HG02852 (cell line): ENCODE measurements around the gene BCOR.

ENCODE experiments used
- ATAC-seq: cut with Tn5 transposase; IDR thresholded peaks from one replicate; pipeline ENCODE4 v1.9.1; 2021; ENCODE audit warnings: mild to moderate bottlenecking, moderate library complexity; ENCODE audit not compliant: unreplicated experiment

BCOR gene

DNA sequence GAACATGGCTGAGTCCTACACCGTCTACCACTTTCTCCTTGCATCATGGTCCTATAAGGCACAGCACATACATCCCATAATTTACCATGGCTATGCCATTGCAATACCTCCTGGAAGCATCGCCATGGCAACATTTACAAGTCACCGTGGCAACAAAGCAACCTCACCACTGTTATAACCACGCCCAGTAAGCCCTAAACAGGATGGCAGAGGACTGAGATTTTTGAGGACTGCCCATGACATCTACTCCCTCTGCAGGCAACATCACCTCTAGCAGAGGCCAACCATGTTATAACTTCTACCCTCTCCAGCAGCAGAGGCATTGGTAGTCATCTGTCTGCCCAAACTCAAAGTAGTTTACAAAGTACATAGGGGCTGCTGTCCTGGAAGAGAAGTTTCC lies 29.7 kb downstream of the BCOR start:
- ATAC-seq = no peak

DNA sequence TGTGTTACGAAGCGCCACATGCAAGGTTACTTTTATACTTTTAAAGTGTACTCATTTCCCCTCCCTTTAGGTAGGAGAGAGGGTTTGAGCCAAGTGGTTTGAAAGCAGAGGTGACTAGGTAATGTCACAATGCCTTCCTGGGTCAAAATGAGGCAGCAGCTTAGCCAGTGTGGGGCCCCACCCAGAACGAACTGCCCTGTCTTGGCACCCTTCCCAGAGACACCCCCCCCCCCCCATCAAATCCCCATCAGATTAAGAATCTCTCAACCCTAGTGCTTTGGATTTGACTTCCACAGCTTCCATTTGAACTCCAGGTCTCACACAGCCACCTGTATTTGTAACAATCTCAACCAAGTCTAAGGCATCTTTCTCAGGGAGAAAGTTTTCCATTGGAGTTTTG lies 31.1 kb downstream of the BCOR start:
- ATAC-seq = no peak

DNA sequence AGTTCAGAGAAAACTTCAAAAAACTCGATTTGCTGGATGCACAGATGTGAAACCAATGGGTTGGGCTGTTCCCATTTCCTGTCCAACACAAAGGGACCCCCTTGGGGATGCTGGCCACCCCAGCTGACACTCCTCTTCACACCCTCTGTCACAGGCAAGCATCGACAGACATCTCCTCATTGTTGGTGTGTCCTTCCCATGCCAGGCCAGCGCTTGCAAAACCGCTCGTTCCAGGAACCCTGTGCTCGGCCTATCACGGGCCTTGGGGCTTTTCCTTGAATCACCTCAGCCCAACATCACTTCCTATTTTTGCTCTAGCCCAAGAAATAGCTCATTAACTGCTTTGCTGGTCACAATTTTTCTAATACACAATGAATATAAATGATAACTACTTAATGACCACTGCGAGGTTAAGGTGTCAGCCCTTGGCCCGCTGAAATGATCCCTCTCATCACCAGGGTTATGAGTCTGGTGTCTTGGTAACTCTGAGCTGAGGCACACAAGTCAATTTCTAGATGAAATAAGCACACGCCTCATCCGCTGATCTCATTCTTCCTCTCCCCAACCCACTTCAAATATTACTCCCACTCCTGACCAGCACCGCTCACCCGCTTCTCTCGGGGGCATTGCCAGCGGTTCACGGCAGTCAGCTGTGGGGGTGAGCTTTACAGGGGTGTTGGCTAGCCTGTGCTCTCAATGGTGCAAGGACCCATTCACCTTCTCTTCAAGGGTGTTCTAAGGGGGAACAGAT lies 32.3 kb downstream of the BCOR start:
- ATAC-seq = no peak

DNA sequence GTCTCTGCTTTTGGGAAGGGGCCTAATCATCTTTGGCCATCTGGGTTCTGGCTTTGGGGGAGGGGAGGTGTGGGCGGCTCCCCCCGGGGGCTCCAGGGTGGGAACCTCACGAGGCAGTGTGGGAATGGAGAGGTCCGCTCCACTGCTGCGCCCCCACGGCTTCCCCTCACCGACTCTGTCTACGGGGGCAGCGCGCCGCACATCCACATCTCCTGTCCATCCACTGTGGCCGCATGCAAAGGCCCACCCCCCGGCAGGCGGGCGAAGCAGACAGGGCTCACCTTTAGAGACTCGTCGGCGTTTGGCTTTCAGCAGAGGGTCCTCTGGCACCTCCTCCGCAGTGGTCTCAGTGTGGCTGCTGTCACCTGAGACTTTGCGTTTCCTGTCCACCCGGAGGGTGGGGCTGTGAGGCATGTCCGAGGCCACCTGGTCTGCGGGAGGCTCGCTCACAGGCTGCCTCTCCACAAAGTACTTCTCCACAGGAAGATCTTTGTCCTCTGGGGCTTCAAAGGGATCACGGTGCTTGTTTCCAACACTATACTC lies 33.6 kb downstream of the BCOR start:
- no peak for ATAC-seq

DNA sequence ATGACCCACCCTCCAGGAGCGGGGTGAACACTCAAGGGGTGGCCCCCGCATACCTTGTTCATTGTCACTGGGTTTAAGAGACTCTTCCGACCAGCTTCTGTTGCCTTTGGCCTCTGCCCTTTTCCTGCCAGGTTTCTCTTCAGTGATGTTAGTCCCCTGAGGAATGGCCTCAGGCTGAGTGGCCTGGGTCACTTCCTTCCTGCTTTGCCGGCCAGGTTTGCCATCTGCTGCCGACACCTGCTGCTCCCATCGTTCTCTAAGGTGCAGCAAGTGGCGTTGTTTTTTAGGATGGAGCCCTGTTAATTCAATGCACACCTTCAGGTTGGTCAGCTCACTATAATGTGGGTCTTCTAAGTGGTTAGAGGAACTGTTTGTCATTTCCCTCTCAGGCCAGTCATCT lies 34.2 kb downstream of the BCOR start:
- no peak for ATAC-seq

DNA sequence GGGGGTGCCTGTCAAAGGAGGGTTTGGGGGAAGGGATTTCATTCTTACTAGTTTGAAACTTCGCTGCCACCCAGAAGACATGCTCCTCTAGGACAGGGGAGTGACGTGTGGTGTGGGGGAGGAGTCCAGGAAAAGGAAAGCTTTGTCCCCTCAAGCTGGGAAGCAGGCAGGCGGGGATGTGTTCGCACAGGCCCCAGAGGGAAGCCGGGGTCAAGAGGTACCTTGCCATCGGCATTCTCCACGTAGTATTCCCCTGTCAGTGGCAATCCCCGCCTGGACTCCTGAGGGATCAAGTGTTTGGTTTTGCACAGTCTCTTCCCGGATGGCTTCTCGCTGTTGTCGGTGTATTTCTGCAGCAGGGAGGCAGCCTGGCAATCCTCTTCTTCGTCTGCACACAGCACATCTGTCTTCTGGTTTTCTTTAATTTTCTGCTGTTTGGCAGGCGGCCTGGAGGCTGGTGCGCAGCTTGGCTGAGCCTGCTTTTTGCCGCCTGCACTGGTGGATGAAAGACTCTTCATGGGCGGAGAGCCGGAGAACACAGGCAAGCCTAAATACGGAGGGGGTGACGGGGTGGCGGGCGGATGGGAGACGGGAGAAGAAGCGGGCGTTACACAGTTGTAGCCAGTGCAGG lies 35.1 kb downstream of the BCOR start:
- ATAC-seq = no peak

DNA sequence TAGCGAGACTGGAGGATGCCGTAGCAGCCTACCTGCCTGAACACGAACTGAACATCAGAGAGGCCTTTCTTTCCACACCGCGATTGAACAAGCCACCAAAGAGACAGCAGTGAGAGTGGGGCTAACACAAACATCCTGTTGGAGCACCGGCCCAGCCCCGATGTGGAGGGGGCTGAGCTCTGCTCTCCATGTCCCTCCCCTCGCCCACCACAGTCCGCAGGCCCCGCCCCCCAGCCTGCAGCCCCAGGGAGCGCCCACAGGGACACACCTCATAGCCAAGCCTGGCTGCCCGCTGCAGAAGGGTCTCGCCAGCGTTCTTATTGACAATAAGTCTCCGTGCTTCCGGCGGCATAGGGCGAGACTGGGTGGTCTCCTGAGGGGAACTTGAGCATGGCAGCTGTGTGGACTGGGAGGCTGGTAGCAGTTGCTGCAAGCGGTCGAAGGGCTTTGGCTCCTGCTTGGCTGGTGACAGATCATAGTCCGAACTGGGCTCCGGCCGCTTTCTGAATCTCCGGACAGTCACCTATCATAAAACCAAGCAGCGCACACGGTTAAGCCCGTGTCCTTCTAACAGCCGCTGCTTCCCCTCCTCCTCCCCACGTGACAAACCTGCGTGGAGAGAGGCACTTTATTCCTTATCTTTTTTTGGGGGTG lies 35.8 kb downstream of the BCOR start:
- no peak for ATAC-seq

DNA sequence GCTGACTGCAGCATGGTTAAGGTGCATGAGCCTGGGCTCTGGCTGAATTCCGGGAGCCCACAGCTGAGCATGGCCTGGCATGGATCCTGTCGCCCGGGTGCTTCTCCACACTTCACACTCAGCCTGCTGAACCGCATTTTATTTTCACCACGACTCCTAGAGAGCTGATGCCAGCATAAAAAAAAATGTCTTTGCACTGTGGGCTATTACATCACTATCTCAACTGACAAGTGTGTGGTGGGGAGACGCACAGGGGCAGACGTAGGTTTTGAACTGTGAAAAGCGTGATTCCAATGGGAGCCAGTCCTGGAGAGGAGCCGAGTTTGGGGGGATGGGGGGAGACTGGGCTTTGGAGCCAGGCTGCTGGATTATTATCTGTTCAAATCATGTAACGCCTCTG lies 36.8 kb downstream of the BCOR start:
- ATAC-seq = no peak

DNA sequence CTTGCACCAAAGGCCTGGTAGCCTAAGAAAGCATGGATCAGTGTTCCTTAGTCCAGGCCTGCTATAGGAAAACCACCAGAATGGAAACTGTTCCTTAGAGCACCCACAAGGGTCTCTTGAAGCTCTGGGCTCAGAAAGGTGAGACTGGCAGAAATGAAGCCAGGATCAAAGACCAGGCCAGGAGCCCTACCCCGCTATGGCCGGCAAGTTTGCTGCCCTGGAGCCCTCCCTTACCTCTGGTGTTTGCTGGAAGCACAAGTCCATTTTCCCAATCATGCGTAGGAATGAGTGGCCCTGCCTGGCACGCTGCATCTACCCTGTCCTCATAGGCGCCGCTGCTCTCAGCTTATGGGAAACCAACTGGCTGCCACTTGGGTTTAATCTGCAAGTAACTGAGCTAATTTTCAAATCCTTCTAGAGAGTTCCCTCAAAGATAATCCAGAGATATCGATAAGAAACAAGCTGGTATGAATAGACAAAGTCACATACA lies 37.4 kb downstream of the BCOR start:
- no peak for ATAC-seq

DNA sequence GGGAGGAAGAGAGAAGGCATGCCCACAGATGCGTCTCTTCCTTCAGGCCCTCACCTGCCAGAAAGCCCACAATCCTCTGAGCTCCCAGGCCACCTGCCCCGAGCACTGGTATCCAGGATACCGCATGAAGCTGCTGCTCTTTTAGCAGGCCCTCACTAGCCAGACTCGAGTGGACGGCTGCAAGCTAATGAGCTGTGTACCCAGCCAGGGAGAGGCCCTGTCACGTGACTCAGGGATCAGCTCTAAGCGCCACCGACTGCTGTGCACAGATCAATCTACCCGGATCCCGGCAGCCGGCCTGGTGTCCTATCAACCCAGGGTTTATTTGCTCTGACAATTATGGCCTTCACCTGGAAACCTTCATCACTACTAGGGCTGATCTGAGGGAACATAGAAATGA lies 39.0 kb downstream of the BCOR start:
- no peak for ATAC-seq

DNA sequence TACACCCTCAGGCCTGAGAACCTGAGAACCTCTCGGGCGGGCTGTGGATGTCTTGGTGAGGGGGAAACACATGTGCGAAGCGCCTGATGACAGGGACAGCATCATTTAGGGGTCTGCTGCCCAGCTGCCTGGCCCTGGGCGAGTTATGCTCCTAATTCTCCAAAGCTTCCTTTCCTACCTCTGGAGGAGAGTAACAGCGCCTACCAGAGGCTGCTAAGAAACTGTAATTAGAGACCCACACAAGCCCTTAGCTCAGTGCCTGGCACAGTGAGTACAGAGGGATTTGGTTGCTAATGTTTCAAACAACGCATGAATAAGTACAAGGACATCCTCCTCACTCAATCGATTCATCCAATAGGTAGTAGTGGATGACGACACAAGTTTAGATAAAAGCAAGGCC lies 40.4 kb downstream of the BCOR start:
- no peak for ATAC-seq

DNA sequence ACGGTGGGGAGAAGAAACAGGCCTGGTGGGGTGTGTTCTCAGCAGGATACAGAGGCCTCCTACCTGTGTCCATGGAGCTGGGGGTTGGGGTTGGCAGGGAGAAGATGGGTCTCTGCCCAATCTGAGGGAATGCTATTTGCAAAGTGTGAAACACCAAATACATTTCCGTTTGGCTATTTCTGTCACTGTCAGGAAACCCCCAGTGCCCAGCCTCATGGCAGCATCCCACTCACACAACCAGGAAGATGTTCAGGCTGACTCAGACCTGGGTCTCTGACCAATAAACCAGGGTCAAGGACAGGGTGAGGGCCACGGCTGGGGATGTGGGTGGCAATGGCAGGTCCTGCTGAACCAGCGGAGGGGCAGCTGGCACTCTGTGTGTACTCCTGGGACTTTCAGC lies 41.3 kb downstream of the BCOR start:
- no peak for ATAC-seq

DNA sequence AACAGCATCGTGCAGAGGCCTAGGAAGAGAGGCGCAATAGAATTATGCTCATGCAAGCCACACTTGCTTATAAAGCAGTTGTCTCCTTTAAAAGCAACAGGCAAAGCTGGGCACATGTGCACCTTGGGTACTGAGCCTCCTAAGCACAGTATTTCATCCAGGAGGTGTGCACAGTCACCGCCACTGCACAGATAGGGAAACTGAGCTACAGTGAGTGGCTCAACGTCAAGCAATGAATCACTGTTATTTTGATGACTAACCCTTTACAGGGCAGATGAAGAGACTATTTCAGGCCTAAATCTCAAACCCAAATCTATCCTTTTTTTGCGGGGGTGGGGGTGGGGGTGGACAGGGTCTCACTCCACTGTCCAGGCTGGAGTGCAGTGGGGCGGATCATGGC lies 42.3 kb downstream of the BCOR start:
- ATAC-seq = no peak

DNA sequence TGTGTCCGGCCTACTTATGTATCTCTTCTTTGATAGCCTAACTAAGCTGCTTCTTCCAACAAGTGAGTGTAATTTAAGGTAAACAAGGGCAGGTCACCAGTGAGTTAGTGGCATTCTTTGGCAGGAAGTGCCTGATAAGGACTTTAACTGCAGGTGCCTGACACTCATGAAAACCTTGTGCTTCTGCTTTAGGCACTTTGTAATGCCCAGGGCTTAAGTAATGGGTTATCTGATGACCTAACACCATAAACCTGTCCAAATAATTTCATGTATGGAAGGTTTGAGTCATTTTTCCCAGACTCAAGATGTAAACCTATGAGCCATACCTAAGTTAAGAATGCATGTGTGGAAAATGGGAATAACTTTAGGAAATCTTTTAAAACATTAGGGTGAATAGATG lies 43.0 kb downstream of the BCOR start:
- ATAC-seq = no peak

DNA sequence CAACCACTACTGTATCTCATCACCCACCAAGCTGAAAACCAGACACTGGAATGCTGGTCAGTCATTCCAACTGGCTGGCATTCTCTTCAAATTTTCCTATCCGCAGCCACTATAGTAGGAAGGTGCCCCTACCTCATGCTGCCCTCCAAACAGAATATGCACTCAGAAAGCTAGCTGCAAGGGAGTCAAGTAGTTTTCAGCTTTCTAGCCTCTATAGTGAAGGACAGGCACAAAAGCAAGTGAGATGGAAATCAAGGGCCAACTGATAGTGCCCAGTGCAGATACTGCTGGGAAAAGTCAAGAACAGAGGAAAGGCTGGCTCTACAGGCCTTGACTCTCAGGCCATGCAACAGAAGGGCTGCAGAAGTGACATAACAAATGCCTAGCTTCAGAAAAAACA lies 47.2 kb downstream of the BCOR start:
- no peak for ATAC-seq

DNA sequence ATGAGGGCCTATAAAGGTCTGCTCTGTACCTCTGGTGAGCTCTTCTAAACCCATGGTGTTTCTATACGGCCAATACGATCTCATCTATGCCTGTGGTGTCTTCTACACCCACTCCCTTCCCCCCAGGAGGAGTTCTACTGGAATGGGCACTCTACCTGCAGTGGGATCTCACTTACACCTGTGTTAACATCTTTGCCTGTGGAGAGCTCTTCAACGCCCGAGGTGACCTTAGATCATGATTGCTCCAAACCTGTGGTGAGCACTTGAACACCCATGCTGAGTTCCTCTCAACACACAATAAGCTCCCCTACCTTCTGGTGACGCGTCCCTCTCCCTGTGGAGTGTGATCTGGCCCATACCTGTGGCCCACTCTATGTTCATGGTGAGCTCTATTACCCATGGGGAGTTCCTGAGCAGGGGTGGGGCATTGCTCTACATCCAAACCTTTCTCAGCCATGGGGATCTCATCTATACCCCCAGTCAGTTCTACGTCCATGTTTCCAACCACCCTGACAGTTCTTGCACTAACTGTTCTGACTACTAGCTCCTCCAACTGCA lies 48.6 kb downstream of the BCOR start:
- no peak for ATAC-seq

DNA sequence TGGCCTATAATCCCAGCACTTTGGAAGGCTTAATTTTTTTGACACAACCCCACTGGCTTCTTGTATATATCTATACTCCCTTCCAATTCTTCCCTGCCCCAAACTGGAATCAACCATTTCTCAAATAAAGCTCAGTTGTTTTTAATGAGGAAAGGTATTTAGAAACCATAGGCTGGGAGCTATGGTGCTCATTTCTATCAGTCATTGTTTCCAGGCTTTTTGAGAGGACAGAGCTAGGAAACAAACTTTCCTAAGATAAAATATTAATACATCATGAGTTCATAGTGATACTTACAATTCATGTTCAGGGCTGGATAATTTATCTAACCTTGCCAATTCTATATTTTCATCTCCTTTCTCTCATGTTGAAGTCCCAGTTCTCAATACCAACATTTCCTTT lies 50.3 kb downstream of the BCOR start:
- no peak for ATAC-seq

DNA sequence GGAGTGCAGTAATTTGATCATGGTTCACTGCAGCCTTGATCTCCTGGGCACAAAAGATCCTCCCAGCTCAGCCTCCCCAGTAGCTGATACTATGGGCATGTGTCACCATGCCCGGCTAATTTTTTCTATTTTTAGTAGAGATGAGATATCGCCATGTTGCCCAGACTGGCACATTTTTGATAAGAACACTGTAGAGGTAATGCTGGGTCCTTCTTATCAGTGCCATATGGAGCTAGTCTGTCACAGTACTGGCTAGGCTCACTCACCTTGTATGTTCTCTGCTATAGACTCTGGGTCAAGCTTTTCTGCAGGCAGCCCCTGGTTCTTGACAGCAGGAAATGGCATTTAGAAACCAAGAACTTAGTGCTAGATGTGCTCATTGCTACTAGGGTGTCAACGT lies 53.9 kb downstream of the BCOR start:
- no peak for ATAC-seq

DNA sequence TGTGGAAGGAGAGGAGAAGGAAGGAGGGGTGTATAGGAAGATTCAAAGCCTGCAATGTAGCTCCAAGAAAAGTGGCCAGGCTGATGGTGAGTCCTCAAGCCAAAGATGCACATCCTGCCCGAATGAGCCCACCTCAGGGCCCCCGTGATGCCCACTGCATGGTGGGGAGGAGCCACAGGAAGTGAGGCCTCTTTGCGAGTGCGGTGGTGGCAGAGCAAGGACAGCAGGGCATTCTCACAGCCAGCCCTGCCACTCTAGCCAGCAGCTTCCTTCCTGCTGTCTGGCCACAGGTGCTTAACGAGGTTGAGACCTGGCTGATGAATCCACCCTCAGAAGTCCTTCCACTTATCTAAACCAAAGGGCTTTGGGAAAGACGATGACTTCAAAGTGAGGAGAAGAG lies 55.8 kb downstream of the BCOR start:
- ATAC-seq = no peak

DNA sequence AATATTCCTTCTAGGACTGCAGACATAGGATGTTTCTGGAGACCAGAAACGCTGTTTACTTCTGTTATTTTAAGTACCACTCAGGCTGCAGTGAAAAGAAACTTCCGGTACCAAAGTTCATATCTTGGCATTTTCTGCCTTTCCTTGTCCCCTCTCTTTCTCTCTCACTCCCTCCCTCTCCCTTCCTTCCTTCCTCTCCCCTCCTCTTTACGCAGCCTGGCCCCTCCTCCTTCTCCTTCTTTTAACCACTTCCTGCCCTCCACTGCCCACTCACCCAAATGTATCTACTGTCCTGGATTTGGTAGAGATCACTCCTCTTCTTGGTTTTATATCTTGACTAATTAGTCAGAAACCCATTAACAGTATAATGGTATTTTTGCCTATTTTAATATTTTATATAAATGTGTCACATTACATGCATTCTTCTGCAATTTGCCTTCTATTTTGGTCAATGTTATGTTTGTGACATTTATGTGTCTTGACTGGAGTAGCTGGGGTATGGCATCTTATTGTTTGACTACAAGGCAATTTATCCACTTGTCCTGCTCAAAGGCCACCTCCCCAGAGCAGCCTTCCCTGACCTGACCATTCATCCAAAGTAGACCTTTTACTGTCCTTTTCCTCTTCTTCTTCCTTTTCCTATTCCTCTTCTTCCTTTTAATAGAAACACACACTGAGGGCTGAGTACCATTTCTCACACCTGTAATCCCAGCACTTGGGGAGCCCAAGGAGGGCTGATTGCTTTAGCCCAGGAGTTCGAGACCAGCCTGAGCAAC lies 56.9 kb downstream of the BCOR start:
- no peak for ATAC-seq

DNA sequence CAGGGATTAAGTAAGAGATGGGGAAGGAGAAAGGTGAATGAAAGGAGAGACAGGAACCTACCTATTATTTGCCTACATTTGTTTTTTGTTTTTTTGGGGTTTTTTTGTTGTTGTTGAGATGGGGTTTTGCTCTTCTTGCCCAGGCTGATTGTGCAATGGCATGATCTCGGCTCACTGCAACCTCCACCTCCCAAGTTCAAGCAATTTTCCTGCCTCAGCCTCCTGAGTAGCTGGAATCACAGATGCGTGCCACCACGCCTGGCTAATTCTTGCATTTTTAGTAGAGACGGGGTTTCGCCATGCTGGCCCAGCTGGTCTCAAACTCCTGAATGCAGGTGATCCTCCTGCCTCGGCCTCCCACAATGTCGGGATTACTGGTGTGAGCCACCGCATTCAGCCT lies 57.9 kb downstream of the BCOR start:
- no peak for ATAC-seq
